ENCODE data around the gene ACAD10. TPM values are rescaled to one million over a fixed set of nuclear protein-coding genes. Genes with fewer than 3 reads are reported as not detected.
"Not testable (repeated sequence)": the region's sequence is repeated elsewhere in the genome, so short reads cannot be mapped to it uniquely, and the experiment has no call there.

ACAD10 gene
- total and polyA plus RNA-seq, 3 donors from 2014 or later: 35.2 to 65.7 (median 58.2) TPM

- peak overlapping the region; percentile 60 to 81 for H3K27ac ChIP-seq
- H3K9me3 ChIP-seq: no peaks in the 10 kb centered on the region
- no peaks in the 10 kb centered on the region for H3K36me3 ChIP-seq (ENCODE audit: low read depth, missing control alignments)
- H3K27me3 ChIP-seq: no peaks in the 10 kb centered on the region
- no peak overlapping the region for H3K4me3 ChIP-seq
- WGBS, 2 donors: 51 to 54% methylated on average over 4 of the region's 4 CpGs
- intact Hi-C loops (cut with DNase I; ENCODE audit: low total_unique reads): no loop called here
- TF ChIP-seq POLR2A (IDR thresholded peaks at IDR 0.05): no peak
- TF ChIP-seq, protein P1, sequence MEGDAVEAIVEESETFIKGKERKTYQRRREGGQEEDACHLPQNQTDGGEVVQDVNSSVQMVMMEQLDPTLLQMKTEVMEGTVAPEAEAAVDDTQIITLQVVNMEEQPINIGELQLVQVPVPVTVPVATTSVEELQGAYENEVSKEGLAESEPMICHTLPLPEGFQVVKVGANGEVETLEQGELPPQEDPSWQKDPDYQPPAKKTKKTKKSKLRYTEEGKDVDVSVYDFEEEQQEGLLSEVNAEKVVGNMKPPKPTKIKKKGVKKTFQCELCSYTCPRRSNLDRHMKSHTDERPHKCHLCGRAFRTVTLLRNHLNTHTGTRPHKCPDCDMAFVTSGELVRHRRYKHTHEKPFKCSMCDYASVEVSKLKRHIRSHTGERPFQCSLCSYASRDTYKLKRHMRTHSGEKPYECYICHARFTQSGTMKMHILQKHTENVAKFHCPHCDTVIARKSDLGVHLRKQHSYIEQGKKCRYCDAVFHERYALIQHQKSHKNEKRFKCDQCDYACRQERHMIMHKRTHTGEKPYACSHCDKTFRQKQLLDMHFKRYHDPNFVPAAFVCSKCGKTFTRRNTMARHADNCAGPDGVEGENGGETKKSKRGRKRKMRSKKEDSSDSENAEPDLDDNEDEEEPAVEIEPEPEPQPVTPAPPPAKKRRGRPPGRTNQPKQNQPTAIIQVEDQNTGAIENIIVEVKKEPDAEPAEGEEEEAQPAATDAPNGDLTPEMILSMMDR (IDR thresholded peaks at IDR 0.05): peak in 2 of 3 experiments; percentile 17 to 18
- peaks cover 41% of the 10 kb centered on the region for H3K4me1 ChIP-seq
- DNase-seq: no peak
These were observed 43.0 kb upstream of the ACAD10 start for GRCh38 chr12:111642681-111643426.

DNA sequence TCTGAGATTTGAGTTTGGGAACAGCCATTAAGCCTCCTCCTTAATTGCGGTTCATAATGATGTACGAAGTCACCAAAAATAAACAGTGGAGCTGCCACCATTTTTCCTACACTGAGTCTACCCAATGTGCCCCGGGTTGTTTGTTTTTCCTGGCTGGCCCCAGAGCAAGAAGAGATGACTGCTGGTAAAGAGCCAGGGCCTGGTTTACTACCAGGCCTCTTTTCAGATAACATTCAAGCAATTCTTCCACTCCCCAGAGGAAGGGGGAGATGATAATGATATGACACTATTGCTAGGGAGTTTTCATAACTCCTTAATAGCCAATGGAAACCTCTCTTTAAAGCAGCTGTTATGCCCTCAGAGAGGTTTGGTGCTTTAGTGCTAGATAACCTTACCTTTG, 42.4 kb upstream of the ACAD10 start:
- Histone ChIP-seq H3K36me3 (ENCODE audit: low read depth, missing control alignments) (no peaks in the 10 kb centered on the region), H3K4me3 (no peak overlapping the region), H3K27me3 (no peaks in the 10 kb centered on the region), H3K9me3 (no peaks in the 10 kb centered on the region), H3K4me1 (peaks cover 36% of the 10 kb centered on the region), H3K27ac (peak overlapping the region; percentile 60 to 81)
- DNase-seq: peak; percentile 39
- TF ChIP-seq, protein P1 (IDR thresholded peaks at IDR 0.05): no peak
- TF ChIP-seq POLR2A (IDR thresholded peaks at IDR 0.05): no peak
- intact Hi-C loops (cut with DNase I; ENCODE audit: low total_unique reads): no loop called here
- 33 to 45% methylated on average over 3 of the region's 3 CpGs for WGBS, 2 donors

DNA sequence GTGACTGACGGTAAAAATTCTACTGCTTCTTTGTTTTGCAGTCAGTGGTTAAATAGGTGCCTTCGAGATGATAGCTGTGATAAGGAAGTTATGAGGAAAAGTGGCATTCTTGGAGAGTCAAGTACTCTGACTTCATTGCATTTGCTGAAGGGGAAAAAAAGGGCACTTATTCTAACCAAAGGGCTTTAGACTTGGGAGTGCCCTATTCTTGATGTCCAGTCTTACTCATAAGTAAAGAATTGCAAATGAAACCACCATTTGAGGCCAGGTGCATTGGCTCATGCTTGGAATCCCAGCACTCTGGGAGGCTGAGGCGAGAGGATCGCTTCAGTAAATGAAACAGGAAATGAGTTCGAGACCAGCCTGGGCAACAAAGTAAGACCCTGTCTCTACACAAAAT, 40.4 kb upstream of the ACAD10 start:
- H3K4me3 ChIP-seq: no peak overlapping the region
- H3K27ac ChIP-seq: no peak overlapping the region
- H3K27me3 ChIP-seq: no peaks in the 10 kb centered on the region
- intact Hi-C loops (cut with DNase I; ENCODE audit: low total_unique reads): no loop called here
- no peaks in the 10 kb centered on the region for H3K9me3 ChIP-seq
- H3K4me1 ChIP-seq: peaks cover 22% of the 10 kb centered on the region
- no peaks in the 10 kb centered on the region for H3K36me3 ChIP-seq (ENCODE audit: low read depth, missing control alignments)
- DNase-seq: no peak
- TF ChIP-seq, protein P1 (IDR thresholded peaks at IDR 0.05): no peak
- TF ChIP-seq POLR2A (IDR thresholded peaks at IDR 0.05): no peak
- 96 to 100% methylated on average over 5 of the region's 5 CpGs for WGBS, 2 donors

GRCh38 chr12:111650912-111651311, 34.9 kb upstream of the ACAD10 start:
- Histone ChIP-seq H3K9me3 (no peaks in the 10 kb centered on the region), H3K27ac (no peak overlapping the region), H3K27me3 (no peaks in the 10 kb centered on the region), H3K36me3 (ENCODE audit: low read depth, missing control alignments) (no peaks in the 10 kb centered on the region), H3K4me3 (no peak overlapping the region), H3K4me1 (no peaks in the 10 kb centered on the region)
- no peak for DNase-seq
- intact Hi-C loops (cut with DNase I; ENCODE audit: low total_unique reads): no loop called here
- TF ChIP-seq, protein P1 (IDR thresholded peaks at IDR 0.05): no peak
- TF ChIP-seq POLR2A (IDR thresholded peaks at IDR 0.05): no peak
- WGBS, 2 donors: 93 to 94% methylated on average over 7 of the region's 7 CpGs

DNA sequence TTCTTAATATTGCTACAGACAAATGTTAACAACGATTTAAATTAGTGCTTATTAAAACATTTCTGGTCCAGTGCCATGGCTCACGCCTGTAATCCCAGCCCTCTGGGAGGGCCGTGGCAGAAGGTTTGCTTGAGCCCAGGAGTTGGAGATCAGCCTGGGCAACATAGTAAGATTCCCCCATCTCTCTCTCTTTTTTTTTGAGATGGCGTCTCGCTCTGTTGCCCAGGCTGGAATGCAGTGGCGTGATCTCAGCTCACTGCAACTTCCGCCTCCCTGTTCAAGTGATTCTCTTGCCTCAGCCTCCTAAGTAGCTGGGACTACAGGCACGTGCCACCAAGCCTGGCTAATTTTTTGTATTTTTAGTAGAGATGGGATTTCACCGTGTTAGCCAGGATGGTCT, 33.3 kb upstream of the ACAD10 start:
- H3K4me1 ChIP-seq; H3K9me3 ChIP-seq; DNase-seq; intact Hi-C loops (cut with DNase I; ENCODE audit: low total_unique reads); H3K36me3 ChIP-seq (ENCODE audit: low read depth, missing control alignments); H3K27ac ChIP-seq; H3K27me3 ChIP-seq; H3K4me3 ChIP-seq: not testable (repeated sequence)
- 95 to 97% methylated on average over 9 of the region's 9 CpGs for WGBS, 2 donors

All from testis (tissue), 3 donors.